ENCODE results near the gene RAB43. TPM values are rescaled to one million over a fixed set of nuclear protein-coding genes. Genes with fewer than 3 reads are reported as not detected.
"Not testable (repeated sequence)": the region's sequence is repeated elsewhere in the genome, so short reads cannot be mapped to it uniquely, and the experiment has no call there.

RAB43 gene
- total and polyA plus RNA-seq, 7 donors: 0.62 to 5.1 (median 1.6) TPM

- Histone ChIP-seq H3K36me3 (ENCODE audit: insufficient read depth in 1 of 2, low read depth in 1 of 2) (peaks cover 3 to 52% of the 10 kb centered on the region in 2 donors), H3K4me3 (peak overlapping the region; percentile 96)
Observed at GRCh38 chr3:129162729-129163579, 41.4 kb upstream of the RAB43 start.

GRCh38 chr3:129161860-129162271, 40.3 kb upstream of the RAB43 start:
- H3K9me3 ChIP-seq: no peaks in the 10 kb centered on the region
- no peaks in the 10 kb centered on the region for H3K27me3 ChIP-seq (ENCODE audit: insufficient read depth in 3 of 3, low read length in 2 of 3)
- peak; percentile 35 to 53 (median 46) for ATAC-seq
- peak overlapping the region; percentile 100 for H3K27ac ChIP-seq
- peaks cover 29% of the 10 kb centered on the region for H3K4me1 ChIP-seq
- no peak for TF ChIP-seq CTCF (IDR thresholded peaks at IDR 0.05)
- intact Hi-C loops (cut with DNase I): loop anchor here in 1 of 2 donors (1.0 kb wide), 1 partner anchor 64 kb away; no protein-coding TSS in a partner anchor
- peaks cover 3 to 52% of the 10 kb centered on the region in 2 donors for H3K36me3 ChIP-seq (ENCODE audit: insufficient read depth in 1 of 2, low read depth in 1 of 2)
- peak overlapping the region; percentile 96 for H3K4me3 ChIP-seq
- DNase-seq: peak in 1 of 2 donors; percentile 66
- 0 to 1% (median 1%) methylated on average over 12 of the region's 12 CpGs for WGBS, 3 donors

More at GRCh38 chr3:129162729-129163579, 41.4 kb upstream of the RAB43 start:
- WGBS, 3 donors: 36 to 51% (median 37%) methylated on average over 5 of the region's 5 CpGs
- H3K4me1 ChIP-seq: peaks cover 29% of the 10 kb centered on the region
- intact Hi-C loops (cut with DNase I): no loop called here
- no peak for TF ChIP-seq CTCF (IDR thresholded peaks at IDR 0.05)
- H3K27me3 ChIP-seq (ENCODE audit: insufficient read depth in 3 of 3, low read length in 2 of 3): no peaks in the 10 kb centered on the region
- no peaks in the 10 kb centered on the region for H3K9me3 ChIP-seq
- peak overlapping the region; percentile 100 for H3K27ac ChIP-seq
- ATAC-seq: peak in 1 of 4 donors; percentile 3
- DNase-seq: no peak

DNA sequence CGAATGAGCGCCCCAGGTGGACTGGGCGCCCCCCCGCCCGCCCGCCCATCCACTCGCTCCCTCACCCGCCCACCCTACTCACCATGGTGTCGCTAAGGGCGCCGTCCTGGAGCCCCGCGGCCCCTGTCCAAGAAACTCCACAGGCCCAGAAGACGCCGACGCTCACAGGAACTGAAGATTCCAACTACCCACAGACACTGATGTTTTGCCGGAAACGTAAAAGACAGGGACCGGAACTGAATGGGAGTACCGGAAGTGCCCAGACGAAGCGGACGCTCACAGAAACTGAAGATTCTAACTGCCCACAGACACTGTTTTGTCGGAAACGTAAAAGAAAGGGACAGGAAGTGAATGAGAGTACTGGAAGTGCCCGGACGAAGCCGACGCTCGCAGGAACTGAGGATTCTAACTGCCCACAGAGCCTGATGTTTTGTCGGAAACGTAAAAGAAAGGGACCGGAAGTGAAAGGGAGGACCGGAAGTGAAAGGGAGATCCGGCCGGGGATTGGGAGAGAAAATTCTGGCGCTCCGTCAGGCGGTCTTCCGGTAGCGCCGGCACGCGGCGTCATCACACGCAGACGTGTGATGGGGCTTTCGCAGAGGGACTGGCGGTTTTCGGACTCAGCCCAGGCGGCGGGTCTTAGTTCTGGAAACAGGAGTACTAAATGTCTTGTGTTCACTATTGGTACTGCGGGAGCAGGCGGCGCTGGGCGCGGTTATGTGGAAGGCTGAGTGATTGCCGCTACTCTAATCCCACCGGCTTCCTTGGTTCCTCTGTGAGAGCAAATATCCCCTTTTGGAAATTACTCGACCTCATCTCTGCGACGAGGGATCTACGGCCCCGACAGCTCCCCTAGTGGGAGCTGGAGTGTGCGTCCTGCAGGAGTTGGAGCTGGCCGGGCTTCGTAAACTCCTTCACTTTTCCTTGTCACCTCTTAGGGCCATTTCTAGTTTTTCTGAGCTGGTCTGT, 39.6 kb upstream of the RAB43 start, which contains the start of gene ISY1:
ISY1 (minus strand) TSS at position 173 of the 969 bp plus-strand sequence; CDS start at position 85, 88 bp downstream.
- ATAC-seq (peak; percentile 84 to 87 (median 86)), DNase-seq (peak; percentile 89 to 94)
- Histone ChIP-seq H3K9me3 (no peaks in the 10 kb centered on the region), H3K4me1 (peaks cover 29% of the 10 kb centered on the region), H3K4me3 (peak within 1 kb of the TSS; percentile 96), H3K27ac (peak within 1 kb of the TSS; percentile 100), H3K27me3 (ENCODE audit: insufficient read depth in 3 of 3, low read length in 2 of 3) (no peaks in the 10 kb centered on the region), H3K36me3 (ENCODE audit: insufficient read depth in 1 of 2, low read depth in 1 of 2) (peaks cover 3 to 52% of the 10 kb centered on the region in 2 donors)
- WGBS, 3 donors: 0% methylated on average over 66 to 67 of the region's 67 CpGs
- peak; percentile 82 for TF ChIP-seq CTCF (IDR thresholded peaks at IDR 0.05)
- intact Hi-C loops (cut with DNase I): loop anchor here in 1 of 2 donors (1.0 kb wide), 1 partner anchor 65 kb away; no protein-coding TSS in a partner anchor

DNA sequence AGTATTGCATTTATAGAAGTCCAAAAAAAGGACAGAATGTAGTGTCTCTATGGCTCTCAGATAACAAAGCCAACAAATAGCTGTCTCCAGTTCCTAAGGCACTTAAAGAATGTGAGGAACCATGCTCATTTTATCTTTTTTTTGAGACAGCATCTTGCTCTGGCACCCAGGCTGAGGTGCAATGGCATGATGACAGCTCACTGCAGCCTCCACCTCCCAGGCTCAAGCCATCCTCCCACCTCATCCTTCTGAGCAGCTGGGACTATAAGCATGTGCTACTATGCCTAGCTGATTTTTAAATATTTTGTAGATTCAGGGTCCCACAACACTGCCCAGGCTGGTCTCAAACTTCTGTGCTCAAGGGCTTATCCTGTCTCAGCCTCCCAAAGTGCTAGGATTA, 23.2 kb upstream of the RAB43 start:
- no peak overlapping the region for H3K4me3 ChIP-seq
- no peaks in the 10 kb centered on the region for H3K4me1 ChIP-seq
- H3K27me3 ChIP-seq (ENCODE audit: insufficient read depth in 3 of 3, low read length in 2 of 3): no peaks in the 10 kb centered on the region
- intact Hi-C loops (cut with DNase I): no loop called here
- ATAC-seq: no peak
- H3K9me3 ChIP-seq: no peaks in the 10 kb centered on the region
- TF ChIP-seq CTCF (IDR thresholded peaks at IDR 0.05): no peak
- H3K36me3 ChIP-seq (ENCODE audit: insufficient read depth in 1 of 2, low read depth in 1 of 2): peaks cover 5 to 82% of the 10 kb centered on the region in 2 donors
- H3K27ac ChIP-seq: no peak overlapping the region
- DNase-seq: no peak

DNA sequence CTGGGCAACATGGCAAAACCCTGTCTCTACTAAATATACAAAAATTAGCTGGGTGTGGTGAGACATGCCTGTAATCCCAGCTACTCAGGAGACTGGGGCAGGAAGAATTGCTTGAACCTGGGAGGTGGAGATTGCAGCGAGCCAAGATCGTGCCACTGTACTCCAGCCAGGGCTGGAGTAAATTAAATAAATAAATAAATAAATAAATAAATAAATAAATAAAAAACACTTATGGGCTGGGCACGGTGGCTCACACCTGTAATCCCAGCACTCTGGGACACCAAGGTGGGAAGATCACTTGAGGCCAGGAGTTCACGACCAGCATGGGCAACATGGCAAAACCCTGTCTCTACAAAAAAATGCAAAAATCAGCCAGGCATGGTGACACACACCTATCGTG, 19.4 kb upstream of the RAB43 start:
- DNase-seq; ATAC-seq; H3K9me3 ChIP-seq; H3K27me3 ChIP-seq (ENCODE audit: insufficient read depth in 3 of 3, low read length in 2 of 3); H3K4me1 ChIP-seq; H3K4me3 ChIP-seq; H3K27ac ChIP-seq; intact Hi-C loops (cut with DNase I): not testable (repeated sequence)
- peaks cover 2 to 93% of the 10 kb centered on the region in 2 donors for H3K36me3 ChIP-seq (ENCODE audit: insufficient read depth in 1 of 2, low read depth in 1 of 2)
- 94 to 98% (median 96%) methylated on average over 5 of the region's 5 CpGs for WGBS, 3 donors
